Keratinocyte (primary cell): ENCODE results near the gene BSG. TPM values are rescaled to one million over a fixed set of nuclear protein-coding genes. Genes with fewer than 3 reads are reported as not detected.
"Not testable (repeated sequence)": the region's sequence is repeated elsewhere in the genome, so short reads cannot be mapped to it uniquely, and the experiment has no call there.

Source experiments
- DNase-seq: peaks from one replicate; pipeline ENCODE4 v3.0.0-alpha.2; 2011; ENCODE audit warnings: low read depth, missing footprints, low spot score
- FAIRE-seq: peaks from 2 replicates; lab custom pipeline; 2011; peaks lifted over from hg19 to GRCh38; lab: Jason Lieb, UNC
- H2AFZ ChIP-seq: 2 replicates; pipeline ENCODE4 v1.6.0; 2012; ENCODE audit warnings: low read length, control low read depth, inconsistent platforms; ENCODE audit not compliant: control insufficient read depth
- H3K27ac ChIP-seq: 2 replicates; pipeline ENCODE4 v1.5.1; 2011; ENCODE audit warnings: low read length; ENCODE audit not compliant: control insufficient read depth, insufficient read depth
- H3K27me3 ChIP-seq: 3 replicates; pipeline ENCODE4 v1.6.0; 2011; ENCODE audit warnings: low read length; ENCODE audit not compliant: control insufficient read depth, insufficient read depth; ENCODE audit errors: extremely low read depth
- H3K36me3 ChIP-seq, 2 experiments: 2 replicates in 1 of 2; 3 replicates in 1 of 2; pipeline ENCODE4 v1.5.1; 2011; ENCODE audit warnings: low read length in 2 of 2, mild to moderate bottlenecking in 1 of 2; ENCODE audit not compliant: control insufficient read depth in 2 of 2, insufficient read depth in 2 of 2; ENCODE audit errors: extremely low read depth in 1 of 2
- H3K4me1 ChIP-seq: 3 replicates; pipeline ENCODE4 v1.5.1; 2011; ENCODE audit warnings: low read length; ENCODE audit not compliant: control insufficient read depth, insufficient read depth; ENCODE audit errors: extremely low read depth
- H3K4me2 ChIP-seq: 3 replicates; pipeline ENCODE4 v1.6.0; 2011; ENCODE audit warnings: low read depth, low read length; ENCODE audit not compliant: control insufficient read depth, insufficient read depth; ENCODE audit errors: extremely low read depth
- H3K4me3 ChIP-seq, 3 experiments: fragments of 200-600 bp in 1 of 3; sonication (generic) in 1 of 3; 2 replicates in 2 of 3; 3 replicates in 1 of 3; pipeline ENCODE4 v1.5.1; 2011 to 2016; ENCODE audit warnings: low read length in 3 of 3, mild to moderate bottlenecking in 3 of 3, control low read depth in 2 of 3, inconsistent platforms in 1 of 3, low read depth in 1 of 3, mixed read lengths in 1 of 3, mixed run types in 1 of 3, moderate library complexity in 1 of 3; ENCODE audit not compliant: control insufficient read depth in 2 of 3, insufficient read depth in 2 of 3; ENCODE audit errors: extremely low read depth in 1 of 3
- H3K79me2 ChIP-seq: 2 replicates; pipeline ENCODE4 v1.6.0; 2012; ENCODE audit warnings: low read length; ENCODE audit not compliant: control insufficient read depth, insufficient read depth
- H3K9ac ChIP-seq: 3 replicates; pipeline ENCODE4 v1.6.0; 2011; ENCODE audit warnings: low read length; ENCODE audit not compliant: control insufficient read depth, insufficient read depth; ENCODE audit errors: extremely low read depth
- H3K9me1 ChIP-seq: 3 replicates; pipeline ENCODE4 v1.6.0; 2011; ENCODE audit warnings: low read length; ENCODE audit not compliant: control insufficient read depth, insufficient read depth; ENCODE audit errors: extremely low read depth
- H3K9me3 ChIP-seq: 2 replicates; pipeline ENCODE4 v1.5.1; 2012; ENCODE audit warnings: low read depth, low read length; ENCODE audit not compliant: control insufficient read depth
- H4K20me1 ChIP-seq: 3 replicates; pipeline ENCODE4 v1.6.0; 2011; ENCODE audit warnings: low read length; ENCODE audit not compliant: control insufficient read depth, insufficient read depth; ENCODE audit errors: extremely low read depth
- EZH2 ChIP-seq: IDR thresholded peaks from one replicate; pipeline ENCODE4 v1.6.1; 2012; ENCODE audit warnings: inconsistent platforms, mild to moderate bottlenecking, low read length, moderate library complexity
- dilution Hi-C: fragments of 300-500 bp; cut with MboI; formaldehyde crosslinking; loops from one replicate; pipeline ENCODE4 v1.7.0; 2020; ENCODE audit warnings: low sequenced_read_pairs; ENCODE audit not compliant: extremely low pct_ligation_motif_present
- polyA plus RNA-seq, 5 experiments: library from polyadenylated mRNA; depleted of rRNA in 3 of 5; stranded (reverse) in 3 of 5; stranded (forward) in 1 of 5; unstranded in 1 of 5; fragments of >200 nt; gene quantifications; 1 replicate in 1 of 5; 2 replicates in 3 of 5; 3 replicates in 1 of 5; pipeline versions ENCODE4 v1.2.1 to v1.2.3, GENCODE V29; 2011 to 2012; ENCODE audit warnings: missing spikeins in 2 of 5, low read depth in 1 of 5, low replicate concordance in 1 of 5
- TF ChIP-seq, protein P1 (sequence below), 3 experiments: IDR thresholded peaks in 1 of 3; conservative IDR thresholded peaks in 1 of 3; optimal IDR thresholded peaks in 1 of 3; 2 replicates in 2 of 3; 3 replicates in 1 of 3; pipeline versions ENCODE3 to v1.5.1; 2011; ENCODE audit warnings: low read length in 3 of 3, mild to moderate bottlenecking in 3 of 3, moderate library complexity in 2 of 3, control low read depth in 1 of 3, inconsistent platforms in 1 of 3; ENCODE audit not compliant: insufficient read depth in 2 of 3; ENCODE audit errors: extremely low read depth in 1 of 3

The BSG gene
- polyA plus RNA-seq, 1 donor (not counting 4 experiments of a cell fraction or from before 2014, with no cell fraction given), result 388 TPM

DNA sequence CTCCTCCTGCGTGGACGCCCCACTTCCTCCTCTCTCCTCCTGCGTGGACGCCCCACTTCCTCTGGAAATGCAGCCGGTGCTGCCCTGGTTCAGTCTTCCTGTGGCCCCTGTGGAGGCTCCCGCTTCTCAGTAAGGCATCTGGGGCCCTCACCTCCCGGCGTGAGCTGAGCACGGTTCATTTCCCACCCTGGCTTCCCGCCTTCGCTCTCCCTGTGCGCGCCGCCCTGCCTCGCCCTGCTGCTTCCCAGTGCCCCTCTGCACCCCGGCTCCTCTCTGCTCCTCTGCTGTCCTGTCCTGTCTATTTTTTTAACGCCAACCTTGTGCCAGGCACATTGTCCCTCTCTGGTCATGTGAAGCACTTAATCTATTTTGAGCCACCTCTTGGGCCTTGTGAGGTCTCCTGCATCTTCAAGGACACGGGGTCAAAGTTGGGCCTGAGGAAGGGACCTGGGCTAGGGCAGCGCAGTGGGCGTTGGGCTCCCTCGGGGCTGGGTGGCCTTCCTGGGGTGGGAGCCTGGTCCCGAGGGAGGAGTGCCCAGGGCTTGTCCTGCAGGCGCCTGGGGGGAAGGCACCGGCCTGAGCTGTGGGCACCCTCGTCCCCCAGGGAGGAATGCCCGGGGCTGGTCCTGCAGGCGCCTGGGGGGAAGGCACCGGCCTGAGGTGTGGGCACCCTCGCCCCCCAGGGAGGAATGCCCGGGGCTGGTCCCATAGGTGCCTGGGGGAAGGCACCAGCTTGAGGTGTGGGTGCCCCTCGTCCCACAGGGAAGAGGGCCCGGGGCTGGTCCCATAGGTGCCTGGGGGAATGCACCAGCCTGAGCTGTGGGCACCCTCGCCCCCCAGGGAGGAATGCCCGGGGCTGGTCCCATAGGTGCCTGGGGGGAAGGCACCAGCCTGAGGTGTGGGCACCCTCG, 30.2 kb downstream of the BSG start:
- Histone ChIP-seq H3K36me3 (no peaks in the 10 kb centered on the region), H3K9me3 (no peaks in the 10 kb centered on the region), H3K27ac (no peak overlapping the region), H2AFZ (no peak overlapping the region), H4K20me1 (no peaks in the 10 kb centered on the region), H3K4me1 (no peaks in the 10 kb centered on the region), H3K4me2 (no peak overlapping the region), H3K9me1 (no peaks in the 10 kb centered on the region), H3K4me3 (no peak overlapping the region), H3K27me3 (peaks cover 3% of the 10 kb centered on the region), H3K9ac (no peak overlapping the region), H3K79me2 (no peaks in the 10 kb centered on the region)
- no peak for DNase-seq
- no peak for FAIRE-seq
- TF ChIP-seq, protein P1, sequence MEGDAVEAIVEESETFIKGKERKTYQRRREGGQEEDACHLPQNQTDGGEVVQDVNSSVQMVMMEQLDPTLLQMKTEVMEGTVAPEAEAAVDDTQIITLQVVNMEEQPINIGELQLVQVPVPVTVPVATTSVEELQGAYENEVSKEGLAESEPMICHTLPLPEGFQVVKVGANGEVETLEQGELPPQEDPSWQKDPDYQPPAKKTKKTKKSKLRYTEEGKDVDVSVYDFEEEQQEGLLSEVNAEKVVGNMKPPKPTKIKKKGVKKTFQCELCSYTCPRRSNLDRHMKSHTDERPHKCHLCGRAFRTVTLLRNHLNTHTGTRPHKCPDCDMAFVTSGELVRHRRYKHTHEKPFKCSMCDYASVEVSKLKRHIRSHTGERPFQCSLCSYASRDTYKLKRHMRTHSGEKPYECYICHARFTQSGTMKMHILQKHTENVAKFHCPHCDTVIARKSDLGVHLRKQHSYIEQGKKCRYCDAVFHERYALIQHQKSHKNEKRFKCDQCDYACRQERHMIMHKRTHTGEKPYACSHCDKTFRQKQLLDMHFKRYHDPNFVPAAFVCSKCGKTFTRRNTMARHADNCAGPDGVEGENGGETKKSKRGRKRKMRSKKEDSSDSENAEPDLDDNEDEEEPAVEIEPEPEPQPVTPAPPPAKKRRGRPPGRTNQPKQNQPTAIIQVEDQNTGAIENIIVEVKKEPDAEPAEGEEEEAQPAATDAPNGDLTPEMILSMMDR (optimal IDR thresholded peaks at IDR 0.05 in 1 of 3, IDR thresholded peaks at IDR 0.05 in 1 of 3, conservative IDR thresholded peaks at IDR 0.05 in 1 of 3; ENCODE audit: extremely low read depth in 1 of 3, insufficient read depth in 2 of 3, low read length in 3 of 3), result no peak
- TF ChIP-seq EZH2, result no peak
- dilution Hi-C loops, result no loop called here

DNA sequence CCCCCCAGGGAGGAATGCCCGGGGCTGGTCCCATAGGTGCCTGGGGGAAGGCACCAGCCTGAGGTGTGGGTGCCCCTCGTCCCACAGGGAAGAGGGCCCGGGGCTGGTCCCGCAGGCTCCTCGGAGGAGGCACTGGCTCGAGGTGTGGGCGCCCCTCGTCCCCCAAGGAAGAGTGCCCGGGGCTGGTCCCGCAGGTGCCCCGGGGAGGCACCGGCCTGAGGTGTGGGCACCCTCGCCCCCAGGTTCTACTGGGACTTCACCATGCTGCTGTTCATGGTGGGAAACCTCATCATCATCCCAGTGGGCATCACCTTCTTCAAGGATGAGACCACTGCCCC, 30.9 kb downstream of the BSG start:
- not testable (repeated sequence) for H3K27me3 ChIP-seq

DNA sequence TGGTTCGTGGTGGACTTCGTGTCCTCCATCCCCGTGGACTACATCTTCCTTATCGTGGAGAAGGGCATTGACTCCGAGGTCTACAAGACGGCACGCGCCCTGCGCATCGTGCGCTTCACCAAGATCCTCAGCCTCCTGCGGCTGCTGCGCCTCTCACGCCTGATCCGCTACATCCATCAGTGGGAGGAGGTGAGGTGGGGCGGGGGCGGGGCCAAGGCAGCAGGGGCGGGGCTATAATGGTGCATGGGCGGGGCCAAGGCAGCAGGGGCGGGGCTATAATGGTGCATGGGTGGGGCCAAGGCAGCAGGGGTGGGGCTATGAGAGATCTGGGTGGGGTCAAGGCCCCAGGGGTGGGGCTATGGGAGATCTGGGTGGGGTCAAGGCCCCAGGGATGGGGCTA, 31.4 kb downstream of the BSG start:
- H3K27me3 ChIP-seq, H3K27ac ChIP-seq, H3K79me2 ChIP-seq, FAIRE-seq, DNase-seq, dilution Hi-C loops, H3K4me1 ChIP-seq, H3K9me1 ChIP-seq, H3K9ac ChIP-seq, H3K36me3 ChIP-seq, H3K4me2 ChIP-seq, H3K4me3 ChIP-seq, H4K20me1 ChIP-seq, H2AFZ ChIP-seq, H3K9me3 ChIP-seq: not testable (repeated sequence)

More for the DNA sequence above, 30.9 kb downstream of the BSG start:
- H3K4me1 ChIP-seq, H3K79me2 ChIP-seq, dilution Hi-C loops, FAIRE-seq, H3K9me3 ChIP-seq, H3K4me2 ChIP-seq, H3K36me3 ChIP-seq, DNase-seq, H3K27ac ChIP-seq, H4K20me1 ChIP-seq, H3K9ac ChIP-seq, H3K4me3 ChIP-seq, H3K9me1 ChIP-seq, H2AFZ ChIP-seq: not testable (repeated sequence)
